K562 (cell line): ENCODE measurements around the gene ZFP69B. TPM values are rescaled to one million over a fixed set of nuclear protein-coding genes. Genes with fewer than 3 reads are reported as not detected.

ENCODE experiments used
- ARID2 ChIP-seq: fragments of 450-650 bp; IDR thresholded peaks from 2 replicates; pipeline ENCODE4 v1.6.1; 2017; ENCODE audit warnings: antibody characterized with exemption, mild to moderate bottlenecking
- ARID3B ChIP-seq: fragments of 250-450 bp; sonication (Bioruptor Pico); IDR thresholded peaks from 2 replicates; pipeline ENCODE4 v1.4.0; 2020; ENCODE audit warnings: borderline replicate concordance
- ARNT ChIP-seq, 2 experiments: fragments of 450-650 bp; IDR thresholded peaks; 2 replicates each; pipeline ENCODE4 v1.6.1; 2016; ENCODE audit warnings: mild to moderate bottlenecking in 1 of 2
- EHMT2 ChIP-seq: fragments of 450-650 bp; IDR thresholded peaks from 2 replicates; pipeline ENCODE4 v1.6.1; 2018; ENCODE audit warnings: antibody characterized with exemption
- ELK1 ChIP-seq: sonication (generic); formaldehyde crosslinking; IDR thresholded peaks from 2 replicates; pipeline ENCODE4 v1.8.1; 2022; ENCODE audit warnings: missing genetic modification reagents
- HDAC6 ChIP-seq: IDR thresholded peaks from 2 replicates; pipeline ENCODE4 v1.6.1; 2012; ENCODE audit warnings: low read depth, mild to moderate bottlenecking, control low read depth, inconsistent platforms, low read length, moderate library complexity
- HIVEP1 ChIP-seq: fragments of 250-450 bp; sonication (Bioruptor Pico); IDR thresholded peaks from 2 replicates; pipeline ENCODE4 v1.4.0; 2020; ENCODE audit warnings: mild to moderate bottlenecking
- JUND ChIP-seq, 2 experiments: IDR thresholded peaks; 2 replicates in 1 of 2; 3 replicates in 1 of 2; pipeline ENCODE4 v1.6.1; 2011; ENCODE audit warnings: borderline replicate concordance in 2 of 2, low read depth in 2 of 2, low read length in 2 of 2, improper control_type of control experiment in 1 of 2, missing biosample characterization in 1 of 2, missing genetic modification characterization in 1 of 2, missing genetic modification reagents in 1 of 2
- KDM1A ChIP-seq, 2 experiments: fragments of 450-650 bp; IDR thresholded peaks; 2 replicates each; pipeline ENCODE4 v1.6.1; 2016; ENCODE audit warnings: mild to moderate bottlenecking in 2 of 2
- MCM5 ChIP-seq: fragments of 450-650 bp; IDR thresholded peaks from 2 replicates; pipeline ENCODE4 v1.6.1; 2016; ENCODE audit warnings: low read depth
- MEIS2 ChIP-seq: fragments of 450-650 bp; IDR thresholded peaks from 2 replicates; pipeline ENCODE4 v1.6.1; 2014; ENCODE audit warnings: mild to moderate bottlenecking; ENCODE audit not compliant: partially characterized antibody
- NBN ChIP-seq: fragments of 450-650 bp; IDR thresholded peaks from 2 replicates; pipeline ENCODE4 v1.6.1; 2016; ENCODE audit warnings: low read depth, mild to moderate bottlenecking
- NEUROD1 ChIP-seq: fragments of 150-350 bp; IDR thresholded peaks from 2 replicates; pipeline ENCODE4 v1.6.1; 2014; ENCODE audit warnings: borderline replicate concordance, low read length, low read depth; ENCODE audit not compliant: partially characterized antibody
- NONO ChIP-seq, 2 experiments: fragments of 200-400 bp in 1 of 2; fragments of 450-650 bp in 1 of 2; formaldehyde crosslinking in 1 of 2; IDR thresholded peaks; 2 replicates each; pipeline ENCODE4 v1.6.1; 2017; ENCODE audit warnings: low read depth in 2 of 2, mild to moderate bottlenecking in 2 of 2, moderate library complexity in 2 of 2, low read length in 1 of 2
- PREB ChIP-seq: sonication (generic); formaldehyde crosslinking; IDR thresholded peaks from 2 replicates; pipeline ENCODE4 v1.8.1; 2023; ENCODE audit warnings: mild to moderate bottlenecking, missing genetic modification reagents
- SMAD1 ChIP-seq: fragments of 150-350 bp; IDR thresholded peaks from 2 replicates; pipeline ENCODE4 v1.6.1; 2014; ENCODE audit warnings: low read length, low read depth; ENCODE audit not compliant: partially characterized antibody
- TCF3 ChIP-seq: sonication (generic); formaldehyde crosslinking; IDR thresholded peaks from 2 replicates; pipeline ENCODE4 v1.4.0; 2020; ENCODE audit warnings: mild to moderate bottlenecking, missing genetic modification reagents
- TRIM24 ChIP-seq, 2 experiments: fragments of 450-650 bp; IDR thresholded peaks; 2 replicates each; pipeline ENCODE4 v1.6.1; 2016
- ZNF324 ChIP-seq: fragments of 250-450 bp; sonication (Bioruptor Pico); IDR thresholded peaks from 2 replicates; pipeline ENCODE4 v1.4.0; 2020; ENCODE audit warnings: mild to moderate bottlenecking
- ZNF398 ChIP-seq: fragments of 250-450 bp; sonication (Bioruptor Pico); IDR thresholded peaks from 2 replicates; pipeline ENCODE4 v1.8.0; 2021; ENCODE audit warnings: moderate library complexity, mild to moderate bottlenecking, inconsistent platforms
- ZNF644 ChIP-seq: fragments of 200-800 bp; sonication (Bioruptor generic); IDR thresholded peaks from 2 replicates; pipeline ENCODE4 v1.6.1; 2016; ENCODE audit warnings: low read depth, missing genetic modification characterization, missing compliant biosample characterization
- ZNF717 ChIP-seq: fragments of 250-450 bp; sonication (Bioruptor Pico); IDR thresholded peaks from 2 replicates; pipeline ENCODE4 v1.5.0; 2021
- polyA plus RNA-seq, 8 experiments: library from polyadenylated mRNA; depleted of rRNA in 4 of 8; stranded (reverse) in 5 of 8; unstranded in 3 of 8; fragments of >200 nt; fragmentation: Nextera tagmentation in 2 of 8; fragmentation: Illumina TruSeq in 1 of 8; extraction: Ambion mirVana in 2 of 8; extraction: Trizol in 1 of 8; gene quantifications; 2 replicates each; pipeline versions ENCODE4 v1.2.1 to v1.2.3, GENCODE V29; 2011 to 2014; ENCODE audit warnings: inconsistent platforms in 1 of 8, missing spikeins in 1 of 8
- total RNA-seq, 7 experiments: library from RNA; depleted of rRNA in 6 of 7; stranded (reverse); fragments of >200 nt in 6 of 7; fragmentation: Illumina TruSeq in 2 of 7; extraction: Trizol in 2 of 7; gene quantifications; 2 replicates each; pipeline versions ENCODE4 v1.2.1 to v1.2.3, GENCODE V29; 2011 to 2021; ENCODE audit warnings: low replicate concordance in 1 of 7

The ZFP69B gene
- total and polyA plus RNA-seq, 9 of the 15 experiments (the other 6 are each of a cell fraction or from before 2014, with no cell fraction given) = 1.6 to 10.3 (median 8.4) TPM

GRCh38 chr1:40450495-40451237 is 390 bp downstream of the ZFP69B start (continued):
- TF ChIP-seq NEUROD1 (peak; percentile 35), ZNF324 (CRISPR knock-in tag) (no peak), KDM1A (IDR thresholded peaks at IDR 0.05) (peak in 1 of 2 experiments; percentile 41; a peak in 2 of 4 replicates), EHMT2 (no peak), JUND (IDR thresholded peaks at IDR 0.05; ENCODE audit: borderline replicate concordance, low read depth, low read length) (peak; percentile 92), JUND (tag; IDR thresholded peaks at IDR 0.05; ENCODE audit: borderline replicate concordance, low read depth, low read length) (peak; percentile 68; the same call in 2 of the 3 replicates), ZNF398 (CRISPR knock-in tag) (no peak), MCM5 (no peak), HDAC6 (no peak), MEIS2 (peak; percentile 91), ELK1 (CRISPR knock-in tag) (no peak), NBN (peak; percentile 22; the same call in 1 of the 2 replicates), PREB (CRISPR knock-in tag) (no peak), HIVEP1 (CRISPR knock-in tag) (no peak), SMAD1 (no peak), ARID3B (CRISPR knock-in tag) (no peak), TRIM24 (IDR thresholded peaks at IDR 0.05) (peak; percentile 56 to 71; a peak in 3 of 4 replicates), ZNF644 (no peak), ARID2 (no peak), ZNF717 (CRISPR knock-in tag) (no peak), ARNT (IDR thresholded peaks at IDR 0.05) (no peak), TCF3 (CRISPR knock-in tag) (peak; percentile 41), NONO (IDR thresholded peaks at IDR 0.05; ENCODE audit: low read depth in 2 of 2, low read length in 1 of 2) (no peak)
